ENCODE measurements around the gene TMEM222.

DNA sequence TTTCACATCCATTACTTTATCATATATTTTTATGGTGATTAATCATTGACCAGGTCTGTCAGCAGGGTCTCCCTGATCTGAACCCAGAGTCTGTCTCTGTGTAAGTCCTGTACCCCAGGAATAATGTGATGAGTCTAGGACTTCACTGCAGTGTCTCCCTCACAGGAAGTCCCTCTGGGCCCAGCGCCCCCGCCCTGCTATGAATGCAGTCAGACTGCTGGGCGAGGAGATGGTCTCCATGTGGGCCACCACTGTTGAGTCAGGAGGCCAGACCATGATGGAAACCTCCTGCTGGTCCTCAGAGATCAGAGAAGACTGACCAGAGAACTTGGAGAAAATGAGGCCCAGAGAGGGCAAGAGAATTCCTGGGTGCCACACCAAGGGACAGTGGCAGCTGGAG lies 9.5 kb downstream of the TMEM222 start:
- TF ChIP-seq, protein P1, sequence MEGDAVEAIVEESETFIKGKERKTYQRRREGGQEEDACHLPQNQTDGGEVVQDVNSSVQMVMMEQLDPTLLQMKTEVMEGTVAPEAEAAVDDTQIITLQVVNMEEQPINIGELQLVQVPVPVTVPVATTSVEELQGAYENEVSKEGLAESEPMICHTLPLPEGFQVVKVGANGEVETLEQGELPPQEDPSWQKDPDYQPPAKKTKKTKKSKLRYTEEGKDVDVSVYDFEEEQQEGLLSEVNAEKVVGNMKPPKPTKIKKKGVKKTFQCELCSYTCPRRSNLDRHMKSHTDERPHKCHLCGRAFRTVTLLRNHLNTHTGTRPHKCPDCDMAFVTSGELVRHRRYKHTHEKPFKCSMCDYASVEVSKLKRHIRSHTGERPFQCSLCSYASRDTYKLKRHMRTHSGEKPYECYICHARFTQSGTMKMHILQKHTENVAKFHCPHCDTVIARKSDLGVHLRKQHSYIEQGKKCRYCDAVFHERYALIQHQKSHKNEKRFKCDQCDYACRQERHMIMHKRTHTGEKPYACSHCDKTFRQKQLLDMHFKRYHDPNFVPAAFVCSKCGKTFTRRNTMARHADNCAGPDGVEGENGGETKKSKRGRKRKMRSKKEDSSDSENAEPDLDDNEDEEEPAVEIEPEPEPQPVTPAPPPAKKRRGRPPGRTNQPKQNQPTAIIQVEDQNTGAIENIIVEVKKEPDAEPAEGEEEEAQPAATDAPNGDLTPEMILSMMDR (conservative IDR thresholded peaks at IDR 0.05; ENCODE audit: low read depth, low read length) = no peak
- TF ChIP-seq POLR2A (IDR thresholded peaks at IDR 0.05; ENCODE audit: low read depth, low read length) (no peak), SMC3 (IDR thresholded peaks at IDR 0.05; ENCODE audit: low read depth, low read length) (no peak), RCOR1 (IDR thresholded peaks at IDR 0.05; ENCODE audit: insufficient replicate concordance, low read length) (no peak), RFX5 (IDR thresholded peaks at IDR 0.05; ENCODE audit: low read depth, low read length) (no peak), BHLHE40 (IDR thresholded peaks at IDR 0.05; ENCODE audit: low read depth, low read length) (no peak), FOS (IDR thresholded peaks at IDR 0.05; ENCODE audit: low read depth, low read length) (no peak), MAFK (IDR thresholded peaks at IDR 0.05; ENCODE audit: low read depth, low read length) (no peak), MAZ (IDR thresholded peaks at IDR 0.05; ENCODE audit: borderline replicate concordance, low read depth, low read length) (no peak), CEBPB (IDR thresholded peaks at IDR 0.05; ENCODE audit: low read depth, low read length) (no peak)
- TF ChIP-seq, protein P2, sequence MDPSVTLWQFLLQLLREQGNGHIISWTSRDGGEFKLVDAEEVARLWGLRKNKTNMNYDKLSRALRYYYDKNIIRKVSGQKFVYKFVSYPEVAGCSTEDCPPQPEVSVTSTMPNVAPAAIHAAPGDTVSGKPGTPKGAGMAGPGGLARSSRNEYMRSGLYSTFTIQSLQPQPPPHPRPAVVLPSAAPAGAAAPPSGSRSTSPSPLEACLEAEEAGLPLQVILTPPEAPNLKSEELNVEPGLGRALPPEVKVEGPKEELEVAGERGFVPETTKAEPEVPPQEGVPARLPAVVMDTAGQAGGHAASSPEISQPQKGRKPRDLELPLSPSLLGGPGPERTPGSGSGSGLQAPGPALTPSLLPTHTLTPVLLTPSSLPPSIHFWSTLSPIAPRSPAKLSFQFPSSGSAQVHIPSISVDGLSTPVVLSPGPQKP (IDR thresholded peaks at IDR 0.05; ENCODE audit: borderline replicate concordance, low read depth, low read length) = no peak
- TF ChIP-seq, protein P3, sequence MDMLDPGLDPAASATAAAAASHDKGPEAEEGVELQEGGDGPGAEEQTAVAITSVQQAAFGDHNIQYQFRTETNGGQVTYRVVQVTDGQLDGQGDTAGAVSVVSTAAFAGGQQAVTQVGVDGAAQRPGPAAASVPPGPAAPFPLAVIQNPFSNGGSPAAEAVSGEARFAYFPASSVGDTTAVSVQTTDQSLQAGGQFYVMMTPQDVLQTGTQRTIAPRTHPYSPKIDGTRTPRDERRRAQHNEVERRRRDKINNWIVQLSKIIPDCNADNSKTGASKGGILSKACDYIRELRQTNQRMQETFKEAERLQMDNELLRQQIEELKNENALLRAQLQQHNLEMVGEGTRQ (IDR thresholded peaks at IDR 0.05; ENCODE audit: low read depth, low read length) = no peak

Measured in IMR-90 (cell line).